ENCODE measurements around the gene ERC1.

ERC1 gene

GRCh38 chr12:1161197-1161596 lies 170.2 kb downstream of the ERC1 start:
- no peak for DNase-seq (ENCODE audit: low read depth)
- TF ChIP-seq CTCF (IDR thresholded peaks at IDR 0.05; ENCODE audit: insufficient read depth, low read depth, low read length, missing control alignments) = no peak
- no peak overlapping the region for H3K4me3 ChIP-seq (ENCODE audit: low read length)

DNA sequence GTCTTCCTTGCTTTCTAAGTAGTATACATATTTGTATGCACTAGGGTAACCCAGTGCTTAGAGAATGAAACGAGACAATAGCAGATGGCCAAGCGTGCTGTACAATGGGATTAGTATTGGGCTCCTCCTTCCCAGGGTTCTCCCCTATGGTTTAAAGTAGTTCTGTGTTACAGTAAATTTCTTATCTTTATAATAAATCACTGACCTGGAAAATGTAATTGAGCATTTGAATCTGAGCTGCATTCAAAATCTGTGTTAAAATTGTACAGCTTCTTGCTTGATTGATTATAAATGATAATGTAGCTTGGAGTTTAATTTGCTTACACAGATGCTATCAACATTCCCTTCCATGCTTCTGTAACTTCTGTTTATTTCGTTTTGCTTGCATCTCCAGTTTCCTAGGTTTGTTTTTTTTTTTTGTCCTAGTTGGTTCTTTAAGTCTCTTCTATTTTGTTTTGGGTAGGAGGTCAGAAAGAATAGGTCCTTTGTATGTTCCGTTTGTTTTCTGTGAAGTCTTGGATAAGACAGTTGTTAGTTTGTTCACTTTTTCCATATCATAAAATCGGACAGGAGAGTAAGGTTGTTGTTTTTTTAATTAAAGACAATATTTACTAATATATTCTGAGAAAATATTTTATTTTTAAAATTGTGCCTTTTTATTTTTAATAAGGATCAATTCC lies 171.2 kb downstream of the ERC1 start:
- no peak overlapping the region for H3K4me3 ChIP-seq (ENCODE audit: low read length)
- no peak for TF ChIP-seq CTCF (IDR thresholded peaks at IDR 0.05; ENCODE audit: insufficient read depth, low read depth, low read length, missing control alignments)
- no peak for DNase-seq (ENCODE audit: low read depth)

GRCh38 chr12:1167784-1168183 lies 176.8 kb downstream of the ERC1 start:
- H3K4me3 ChIP-seq (ENCODE audit: low read length) = no peak overlapping the region
- no peak for DNase-seq (ENCODE audit: low read depth)
- no peak for TF ChIP-seq CTCF (IDR thresholded peaks at IDR 0.05; ENCODE audit: insufficient read depth, low read depth, low read length, missing control alignments)

GRCh38 chr12:1170411-1170810 lies 179.4 kb downstream of the ERC1 start:
- no peak for TF ChIP-seq CTCF (IDR thresholded peaks at IDR 0.05; ENCODE audit: insufficient read depth, low read depth, low read length, missing control alignments)
- no peak for DNase-seq (ENCODE audit: low read depth)
- no peak overlapping the region for H3K4me3 ChIP-seq (ENCODE audit: low read length)

DNA sequence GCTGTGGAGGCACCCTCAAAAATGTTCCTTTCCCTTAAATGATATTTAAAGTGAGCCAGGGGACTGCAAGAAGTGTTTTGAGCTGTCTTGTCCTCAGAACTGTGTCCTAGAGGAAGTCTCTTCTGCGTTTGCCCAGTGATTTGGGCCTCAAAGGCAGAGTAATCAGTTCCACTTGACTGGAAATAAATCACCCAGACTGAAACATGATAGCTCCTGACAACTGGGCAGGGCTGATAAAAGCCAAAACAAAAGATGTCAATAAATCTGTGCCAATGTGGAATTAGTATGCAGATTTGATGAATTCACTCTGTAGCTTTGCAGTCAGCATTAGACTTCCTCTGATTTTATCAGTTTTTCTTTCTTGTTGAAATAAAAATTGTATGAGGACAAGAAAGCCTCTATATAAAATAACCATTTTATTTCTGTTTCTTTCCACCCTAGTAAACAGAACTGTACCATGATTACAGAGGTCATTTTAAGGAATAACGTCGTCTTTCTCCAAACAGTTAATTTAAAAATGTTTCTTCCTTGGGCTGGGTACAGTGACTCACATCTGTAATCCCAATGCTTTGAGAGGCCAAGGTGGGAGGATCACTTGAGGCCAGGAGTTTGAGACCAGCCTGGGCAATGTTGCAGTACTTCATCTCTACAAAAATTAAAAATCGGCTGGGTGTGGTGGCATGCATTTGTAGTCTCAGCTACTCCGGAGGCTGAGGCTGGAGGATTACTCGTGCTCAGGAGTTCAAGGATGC lies 180.8 kb downstream of the ERC1 start:
- DNase-seq (ENCODE audit: low read depth) = peak; percentile 60

GRCh38 chr12:1173781-1174617 lies 183.0 kb downstream of the ERC1 start:
- H3K4me3 ChIP-seq (ENCODE audit: low read length) = no peak overlapping the region
- no peak for TF ChIP-seq CTCF (IDR thresholded peaks at IDR 0.05; ENCODE audit: insufficient read depth, low read depth, low read length, missing control alignments)
- DNase-seq (ENCODE audit: low read depth) = no peak

More for the DNA sequence above, 180.8 kb downstream of the ERC1 start:
- no peak overlapping the region for H3K4me3 ChIP-seq (ENCODE audit: low read length)
- TF ChIP-seq CTCF (IDR thresholded peaks at IDR 0.05; ENCODE audit: insufficient read depth, low read depth, low read length, missing control alignments) = no peak
